Type B pancreatic cell (in vitro differentiated cells): ENCODE data around the gene FOCAD. TPM values are rescaled to one million over a fixed set of nuclear protein-coding genes. Genes with fewer than 3 reads are reported as not detected.

Experiments
- DNase-seq: peaks from one replicate; pipeline ENCODE4 v3.0.0; 2021; ENCODE audit warnings: mixed read lengths; ENCODE audit not compliant: unreplicated experiment; ENCODE audit errors: extremely low spot score
- H3K27ac Mint-ChIP-seq: 2 replicates; pipeline ENCODE4 v1.8.0; 2021; ENCODE audit warnings: mild to moderate bottlenecking, mixed read lengths
- H3K27me3 Mint-ChIP-seq: 2 replicates; pipeline ENCODE4 v1.8.0; 2021; ENCODE audit warnings: mixed read lengths
- H3K36me3 Mint-ChIP-seq: 2 replicates; pipeline ENCODE4 v1.8.0; 2021; ENCODE audit warnings: mixed read lengths
- H3K4me1 Mint-ChIP-seq: one replicate; pipeline ENCODE4 v1.8.0; 2021; ENCODE audit warnings: mixed read lengths; ENCODE audit not compliant: unreplicated experiment
- H3K4me3 Mint-ChIP-seq: 2 replicates; pipeline ENCODE4 v1.8.0; 2021; ENCODE audit warnings: mild to moderate bottlenecking, mixed read lengths
- H3K9me3 Mint-ChIP-seq: 2 replicates; pipeline ENCODE4 v1.8.0; 2021; ENCODE audit warnings: mixed read lengths
- CTCF ChIP-seq: fragments of 200-600 bp; sonication (generic); conservative IDR thresholded peaks from 2 replicates; pipeline ENCODE4 v1.5.0; 2021; ENCODE audit warnings: antibody characterized with exemption, mild to moderate bottlenecking
- total RNA-seq: library from RNA; stranded (reverse); gene quantifications from 2 replicates; pipeline ENCODE4 v1.2.1, GENCODE V29; 2021; ENCODE audit warnings: low replicate concordance

Gene FOCAD
- total RNA-seq, 1 donor from 2014 or later, result 51.0 TPM

GRCh38 chr9:20694248-20694647, 10.2 kb downstream of the FOCAD start:
- Mint-ChIP-seq H3K27me3 (no peaks in the 10 kb centered on the region), H3K4me1 (peaks cover 15% of the 10 kb centered on the region), H3K4me3 (no peak overlapping the region), H3K9me3 (no peaks in the 10 kb centered on the region), H3K27ac (no peak overlapping the region), H3K36me3 (peaks cover 14% of the 10 kb centered on the region)
- DNase-seq, result no peak
- TF ChIP-seq CTCF, result no peak

DNA sequence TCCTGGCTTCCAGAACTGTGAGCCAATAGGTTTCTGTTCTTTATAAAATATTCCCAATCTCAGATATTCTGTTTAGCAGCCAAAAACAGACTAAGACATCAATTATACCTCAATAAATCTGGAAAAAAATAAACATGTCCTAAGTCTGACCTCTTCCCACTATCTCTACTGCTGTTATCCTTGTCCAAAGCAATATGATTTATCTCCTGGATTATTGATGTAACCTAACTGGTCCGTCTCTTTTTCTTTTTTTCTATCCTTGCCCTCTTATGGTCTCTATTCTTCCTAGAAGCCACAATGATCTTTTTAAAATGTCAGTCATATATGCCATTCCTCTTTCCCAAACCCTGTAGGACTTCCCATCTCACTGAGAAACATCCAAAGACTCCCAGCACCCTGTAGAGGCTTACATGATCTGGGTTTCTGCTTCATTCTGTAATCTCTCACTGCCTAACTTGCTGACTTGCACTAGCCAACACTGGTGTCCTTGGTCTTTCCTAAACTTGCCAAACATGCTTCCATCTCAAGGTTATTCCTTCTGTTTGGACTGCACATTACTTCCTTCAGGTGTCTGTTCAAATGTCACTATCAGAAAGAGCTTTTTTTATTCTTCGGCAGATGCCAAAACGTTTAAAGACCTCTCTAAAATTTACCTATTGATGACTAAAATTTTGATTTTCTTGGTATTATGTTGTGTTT, 13.1 kb downstream of the FOCAD start:
- Mint-ChIP-seq H3K27ac (no peak overlapping the region), H3K4me1 (peaks cover 31% of the 10 kb centered on the region), H3K36me3 (peaks cover 12% of the 10 kb centered on the region), H3K27me3 (no peaks in the 10 kb centered on the region), H3K9me3 (no peaks in the 10 kb centered on the region), H3K4me3 (no peak overlapping the region)
- TF ChIP-seq CTCF, result no peak
- no peak for DNase-seq

GRCh38 chr9:20698782-20699181, 14.7 kb downstream of the FOCAD start:
- no peaks in the 10 kb centered on the region for H3K9me3 Mint-ChIP-seq
- TF ChIP-seq CTCF, result no peak
- no peak overlapping the region for H3K27ac Mint-ChIP-seq
- peaks cover 30% of the 10 kb centered on the region for H3K4me1 Mint-ChIP-seq
- H3K4me3 Mint-ChIP-seq, result no peak overlapping the region
- H3K27me3 Mint-ChIP-seq, result no peaks in the 10 kb centered on the region
- H3K36me3 Mint-ChIP-seq, result peaks cover 8% of the 10 kb centered on the region
- no peak for DNase-seq

DNA sequence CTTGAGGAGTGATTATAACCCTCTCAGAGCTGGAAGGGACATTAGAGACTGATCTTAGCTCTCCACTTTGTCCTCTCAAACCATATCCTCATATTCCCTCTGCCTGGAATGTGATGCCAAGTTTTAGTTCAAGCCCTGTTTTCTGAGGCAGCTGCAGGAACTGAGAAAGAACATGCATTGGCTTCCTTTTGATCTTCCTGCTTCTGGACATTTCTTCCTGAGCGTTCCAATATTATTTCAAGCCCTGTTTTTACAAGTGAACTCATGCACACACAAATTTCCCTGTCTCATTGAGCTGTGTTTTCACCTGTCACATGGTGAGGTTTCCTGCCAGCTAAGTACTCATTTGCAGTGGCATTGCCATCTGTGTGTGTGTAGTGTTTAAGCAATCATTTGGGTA, 17.0 kb downstream of the FOCAD start:
- Mint-ChIP-seq H3K27me3 (no peaks in the 10 kb centered on the region), H3K4me1 (peaks cover 30% of the 10 kb centered on the region), H3K27ac (no peak overlapping the region), H3K4me3 (no peak overlapping the region), H3K9me3 (no peaks in the 10 kb centered on the region), H3K36me3 (no peaks in the 10 kb centered on the region)
- DNase-seq, result no peak
- no peak for TF ChIP-seq CTCF

DNA sequence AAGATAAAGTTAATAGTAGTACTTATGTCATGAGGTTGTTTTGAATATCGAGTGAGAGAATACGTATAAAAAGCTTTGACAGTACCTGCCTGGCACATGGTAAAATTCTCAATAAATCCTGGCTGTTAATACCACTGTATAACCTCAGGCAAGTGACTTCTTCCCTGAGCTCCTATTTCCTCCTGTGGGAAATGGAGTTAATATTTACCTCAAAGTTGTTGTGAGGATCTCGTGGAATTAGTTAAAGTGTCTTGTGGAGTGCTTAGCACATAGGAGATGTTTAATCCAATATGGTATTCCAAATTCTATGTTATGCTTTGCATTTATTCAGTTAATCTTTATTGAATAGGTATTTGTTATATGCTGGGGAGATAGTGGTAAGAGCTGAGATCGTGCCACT, 18.5 kb downstream of the FOCAD start:
- no peaks in the 10 kb centered on the region for H3K9me3 Mint-ChIP-seq
- H3K27ac Mint-ChIP-seq, result no peak overlapping the region
- no peaks in the 10 kb centered on the region for H3K36me3 Mint-ChIP-seq
- no peak for TF ChIP-seq CTCF
- no peak overlapping the region for H3K4me3 Mint-ChIP-seq
- peaks cover 30% of the 10 kb centered on the region for H3K4me1 Mint-ChIP-seq
- no peaks in the 10 kb centered on the region for H3K27me3 Mint-ChIP-seq
- DNase-seq, result no peak
